Natural killer cell (primary cell): ENCODE measurements around the gene RFNG. TPM values are rescaled to one million over a fixed set of nuclear protein-coding genes. Genes with fewer than 3 reads are reported as not detected.

Experiments
- ATAC-seq, 3 donors: fragments of 150-1000 bp in 2 of 3; fragments of 200-7000 bp in 1 of 3; cut with Tn5 transposase; 1 replicate in 1 of 3; 2 replicates in 2 of 3; pipeline ENCODE4 v1.10.0; 2021; ENCODE audit warnings: mild to moderate bottlenecking in 2 of 3, moderate library complexity in 2 of 3
- DNase-seq, 2 donors: peaks; one replicate each; pipeline versions ENCODE4 v3.0.0 to v3.0.0-alpha.2; 2013 to 2021; ENCODE audit warnings: mixed read lengths in 1 of 2
- H3K27ac ChIP-seq: one replicate; pipeline ENCODE4 v1.5.1; 2013; ENCODE audit warnings: mild to moderate bottlenecking, low read length
- H3K27me3 ChIP-seq: one replicate; pipeline ENCODE4 v1.6.1; 2013; ENCODE audit warnings: low read length; ENCODE audit not compliant: control insufficient read depth, insufficient read depth
- H3K36me3 ChIP-seq: one replicate; pipeline ENCODE4 v1.6.1; 2013; ENCODE audit warnings: low read length; ENCODE audit not compliant: control insufficient read depth, insufficient read depth
- H3K4me1 ChIP-seq: one replicate; pipeline ENCODE4 v1.6.1; 2013; ENCODE audit warnings: low read length; ENCODE audit not compliant: control insufficient read depth, insufficient read depth
- H3K4me3 ChIP-seq: one replicate; pipeline ENCODE4 v1.5.1; 2013; ENCODE audit warnings: low read length
- H3K9me3 ChIP-seq: one replicate; pipeline ENCODE4 v1.6.1; 2013; ENCODE audit warnings: low read length; ENCODE audit not compliant: control insufficient read depth, insufficient read depth
- H3K27ac Mint-ChIP-seq, 2 donors: one replicate each; pipeline ENCODE4 v1.8.0; 2022; ENCODE audit warnings: mild to moderate bottlenecking in 2 of 2, mixed read lengths in 2 of 2, moderate library complexity in 1 of 2
- H3K27me3 Mint-ChIP-seq, 2 donors: one replicate each; pipeline ENCODE4 v1.8.0; 2022; ENCODE audit warnings: low read depth in 2 of 2, mixed read lengths in 2 of 2
- H3K36me3 Mint-ChIP-seq: one replicate; pipeline ENCODE4 v1.8.0; 2022; ENCODE audit warnings: mixed read lengths
- H3K4me1 Mint-ChIP-seq, 2 donors: one replicate each; pipeline ENCODE4 v1.8.0; 2022; ENCODE audit warnings: mixed read lengths in 2 of 2
- H3K4me3 Mint-ChIP-seq: one replicate; pipeline ENCODE4 v1.8.0; 2022; ENCODE audit warnings: mild to moderate bottlenecking, moderate library complexity, mixed read lengths
- H3K9me3 Mint-ChIP-seq, 2 donors: one replicate each; pipeline ENCODE4 v1.8.0; 2022; ENCODE audit warnings: mixed read lengths in 2 of 2
- CTCF ChIP-seq: fragments of 200-600 bp; IDR thresholded peaks from one replicate; pipeline ENCODE4 v1.8.0; 2022; ENCODE audit warnings: antibody characterized with exemption
- WGBS: methylation state at CpG from one replicate; pipeline ENCODE4 v1.1.7; 2013; ENCODE audit warnings: missing lambda C conversion rate; ENCODE audit not compliant: insufficient coverage; 5-methylcytosine and 5-hydroxymethylcytosine counted together
- intact Hi-C: fragments of 100-400 bp; cut with micrococcal nuclease; formaldehyde crosslinking; loops from one replicate; pipeline ENCODE4 v1.14.2; 2022
- total RNA-seq, 4 donors: library from RNA; stranded (reverse); fragments of 120-200 nt in 1 of 4; gene quantifications; one replicate each; pipeline versions ENCODE4 v1.2.3 to v1.2.4, GENCODE V29; 2013 to 2022

RFNG gene
- total RNA-seq, 3 donors from 2014 or later (not counting 1 experiment from before 2014, with no cell fraction given): 22.7 to 26.7 (median 23.2) TPM

DNA sequence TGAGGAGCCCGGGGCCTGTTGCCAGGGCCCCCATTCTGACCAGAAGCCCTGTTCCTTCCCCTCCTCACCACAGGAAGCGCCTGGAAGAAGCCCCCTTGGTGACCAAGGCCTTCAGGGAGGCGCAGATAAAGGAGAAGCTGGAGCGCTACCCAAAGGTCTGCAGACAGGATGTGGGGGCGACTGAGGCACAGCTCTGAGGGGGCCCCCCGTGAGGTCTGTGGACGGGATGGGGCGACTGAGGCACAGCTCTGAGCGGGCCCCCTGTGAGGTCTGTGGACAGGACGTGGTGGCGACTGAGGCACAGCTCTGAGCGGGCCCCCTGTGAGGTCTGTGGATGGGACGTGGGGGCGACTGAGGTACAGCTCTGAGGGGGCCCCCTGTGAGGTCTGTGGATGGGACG, 42.2 kb downstream of the RFNG start:
- Histone ChIP-seq H3K36me3 (no peaks in the 10 kb centered on the region), H3K4me3 (no peak overlapping the region), H3K4me1 (no peaks in the 10 kb centered on the region), H3K27me3 (no peaks in the 10 kb centered on the region), H3K27ac (no peak overlapping the region), H3K9me3 (no peaks in the 10 kb centered on the region)
- Mint-ChIP-seq H3K36me3 (no peaks in the 10 kb centered on the region), H3K4me3 (no peak overlapping the region), H3K9me3 (no peaks in the 10 kb centered on the region), H3K4me1 (no peaks in the 10 kb centered on the region), H3K27me3 (no peaks in the 10 kb centered on the region), H3K27ac (no peak overlapping the region)
- intact Hi-C loops: no loop called here
- ATAC-seq (no peak), DNase-seq (no peak)
- WGBS: 76% methylated on average over 15 of the region's 15 CpGs
- no peak for TF ChIP-seq CTCF

DNA sequence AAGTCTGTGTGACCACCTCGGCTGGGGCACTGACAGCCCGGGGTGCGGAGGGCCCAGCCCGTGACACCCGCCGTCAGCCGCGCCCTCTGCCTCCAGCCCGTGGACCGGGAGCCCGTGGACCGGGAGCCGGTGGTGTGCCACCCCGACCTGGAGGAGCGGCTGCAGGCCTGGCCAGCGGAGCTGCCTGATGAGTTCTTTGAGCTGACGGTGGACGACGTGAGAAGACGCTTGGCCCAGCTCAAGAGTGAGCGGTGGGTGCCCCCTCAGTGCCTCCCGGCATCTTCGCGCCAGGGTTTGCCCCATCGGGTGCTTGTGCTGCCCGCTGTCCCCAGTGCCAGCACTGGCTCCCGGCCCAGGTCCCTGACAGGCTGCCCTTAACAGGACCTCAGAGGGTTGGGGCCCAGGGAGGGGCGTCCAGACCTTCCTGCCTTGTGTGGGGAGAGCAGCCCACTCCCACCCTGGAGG, 42.6 kb downstream of the RFNG start:
- H3K4me1 Mint-ChIP-seq: no peaks in the 10 kb centered on the region
- H3K9me3 Mint-ChIP-seq: no peaks in the 10 kb centered on the region
- H3K27me3 Mint-ChIP-seq: no peaks in the 10 kb centered on the region
- H3K9me3 ChIP-seq: no peaks in the 10 kb centered on the region
- H3K27ac Mint-ChIP-seq: no peak overlapping the region
- no peak for TF ChIP-seq CTCF
- no peaks in the 10 kb centered on the region for H3K4me1 ChIP-seq
- intact Hi-C loops: no loop called here
- H3K36me3 Mint-ChIP-seq: no peaks in the 10 kb centered on the region
- no peak for ATAC-seq
- H3K27ac ChIP-seq: no peak overlapping the region
- no peak for DNase-seq
- H3K4me3 Mint-ChIP-seq: no peak overlapping the region
- WGBS: 91% methylated on average over 28 of the region's 28 CpGs
- no peaks in the 10 kb centered on the region for H3K36me3 ChIP-seq
- no peaks in the 10 kb centered on the region for H3K27me3 ChIP-seq
- H3K4me3 ChIP-seq: no peak overlapping the region

- Mint-ChIP-seq H3K36me3 (no peaks in the 10 kb centered on the region), H3K4me1 (no peaks in the 10 kb centered on the region), H3K4me3 (no peak overlapping the region), H3K9me3 (no peaks in the 10 kb centered on the region), H3K27me3 (no peaks in the 10 kb centered on the region), H3K27ac (no peak overlapping the region)
- DNase-seq: no peak
- intact Hi-C loops: no loop called here
- TF ChIP-seq CTCF: no peak
- no peaks in the 10 kb centered on the region for H3K36me3 ChIP-seq
- 98% methylated on average over 26 of the region's 26 CpGs for WGBS
- no peak overlapping the region for H3K27ac ChIP-seq
- H3K27me3 ChIP-seq: no peaks in the 10 kb centered on the region
- no peak overlapping the region for H3K4me3 ChIP-seq
- no peaks in the 10 kb centered on the region for H3K9me3 ChIP-seq
- H3K4me1 ChIP-seq: no peaks in the 10 kb centered on the region
- ATAC-seq: no peak
Observed at GRCh38 chr17:82008258-82008940, 43.2 kb downstream of the RFNG start.
